Upper lobe of right lung (tissue), 1 donor: ENCODE measurements around the gene RGS13. TPM values are rescaled to one million over a fixed set of nuclear protein-coding genes. Genes with fewer than 3 reads are reported as not detected.

Experiments
- ATAC-seq: fragments of 200-7000 bp; cut with Tn5 transposase; one replicate; pipeline ENCODE4 v1.9.1; 2020; ENCODE audit warnings: mild to moderate bottlenecking, moderate library complexity
- DNase-seq: peaks from one replicate; pipeline ENCODE4 v3.0.0-alpha.2; 2020
- H3K27ac ChIP-seq: fragments of 200-600 bp; one replicate; pipeline ENCODE4 v1.8.0; 2022
- H3K27me3 ChIP-seq: fragments of 200-600 bp; one replicate; pipeline ENCODE4 v1.8.0; 2022; ENCODE audit warnings: mild to moderate bottlenecking
- H3K36me3 ChIP-seq: fragments of 200-600 bp; one replicate; pipeline ENCODE4 v1.8.0; 2022
- H3K4me1 ChIP-seq: fragments of 200-600 bp; one replicate; pipeline ENCODE4 v1.8.0; 2022
- H3K4me3 ChIP-seq: fragments of 200-600 bp; one replicate; pipeline ENCODE4 v1.8.0; 2022; ENCODE audit warnings: mild to moderate bottlenecking
- H3K9me3 ChIP-seq: fragments of 200-600 bp; one replicate; pipeline ENCODE4 v1.8.0; 2022
- intact Hi-C: fragments of 100-400 bp; cut with DNase I; formaldehyde crosslinking; loops from one replicate; pipeline ENCODE4 v1.11.0; 2022
- total RNA-seq: library from RNA; stranded (reverse); fragmentation: NEBNext Ultra II Directional; extraction: Animal tissue kit (Norgen Biotek cat#: 25700); gene quantifications from one replicate; pipeline ENCODE4 v1.2.1, GENCODE V29; 2021
- TF ChIP-seq, protein P1 (sequence below): fragments of 200-600 bp; IDR thresholded peaks from one replicate; pipeline ENCODE4 v1.8.0; 2022; ENCODE audit warnings: antibody characterized with exemption
- donor health status: DM: no; HTN: yes; CAD: no; lungs with severe emphysema.

RGS13 gene
- total RNA-seq, 1 donor from 2014 or later: 4.7 TPM

DNA sequence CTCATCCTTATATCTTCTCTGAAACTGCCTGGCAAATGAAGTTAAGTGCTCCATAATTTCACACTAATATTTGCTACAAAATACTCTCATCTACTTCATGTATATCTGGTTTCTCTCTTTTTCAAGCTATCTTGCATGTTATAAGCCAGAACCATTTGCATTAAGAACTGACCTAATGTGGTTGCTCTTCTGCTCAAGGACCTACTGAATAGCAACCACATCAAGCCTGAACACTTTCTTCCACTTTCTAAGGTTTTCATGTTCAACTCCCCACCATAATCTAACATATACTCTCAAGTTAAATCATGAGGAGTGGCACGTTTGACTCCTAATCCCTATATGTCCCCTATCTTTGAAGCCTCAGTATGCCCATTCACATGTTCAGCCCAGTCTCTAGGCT is 33.2 kb upstream of the RGS13 start:
- Histone ChIP-seq H3K27me3 (no peaks in the 10 kb centered on the region), H3K27ac (no peak overlapping the region), H3K4me1 (no peaks in the 10 kb centered on the region), H3K4me3 (no peak overlapping the region), H3K9me3 (no peaks in the 10 kb centered on the region), H3K36me3 (no peaks in the 10 kb centered on the region)
- intact Hi-C loops: no loop called here
- ATAC-seq: no peak
- no peak for DNase-seq
- TF ChIP-seq, protein P1, sequence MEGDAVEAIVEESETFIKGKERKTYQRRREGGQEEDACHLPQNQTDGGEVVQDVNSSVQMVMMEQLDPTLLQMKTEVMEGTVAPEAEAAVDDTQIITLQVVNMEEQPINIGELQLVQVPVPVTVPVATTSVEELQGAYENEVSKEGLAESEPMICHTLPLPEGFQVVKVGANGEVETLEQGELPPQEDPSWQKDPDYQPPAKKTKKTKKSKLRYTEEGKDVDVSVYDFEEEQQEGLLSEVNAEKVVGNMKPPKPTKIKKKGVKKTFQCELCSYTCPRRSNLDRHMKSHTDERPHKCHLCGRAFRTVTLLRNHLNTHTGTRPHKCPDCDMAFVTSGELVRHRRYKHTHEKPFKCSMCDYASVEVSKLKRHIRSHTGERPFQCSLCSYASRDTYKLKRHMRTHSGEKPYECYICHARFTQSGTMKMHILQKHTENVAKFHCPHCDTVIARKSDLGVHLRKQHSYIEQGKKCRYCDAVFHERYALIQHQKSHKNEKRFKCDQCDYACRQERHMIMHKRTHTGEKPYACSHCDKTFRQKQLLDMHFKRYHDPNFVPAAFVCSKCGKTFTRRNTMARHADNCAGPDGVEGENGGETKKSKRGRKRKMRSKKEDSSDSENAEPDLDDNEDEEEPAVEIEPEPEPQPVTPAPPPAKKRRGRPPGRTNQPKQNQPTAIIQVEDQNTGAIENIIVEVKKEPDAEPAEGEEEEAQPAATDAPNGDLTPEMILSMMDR: no peak

DNA sequence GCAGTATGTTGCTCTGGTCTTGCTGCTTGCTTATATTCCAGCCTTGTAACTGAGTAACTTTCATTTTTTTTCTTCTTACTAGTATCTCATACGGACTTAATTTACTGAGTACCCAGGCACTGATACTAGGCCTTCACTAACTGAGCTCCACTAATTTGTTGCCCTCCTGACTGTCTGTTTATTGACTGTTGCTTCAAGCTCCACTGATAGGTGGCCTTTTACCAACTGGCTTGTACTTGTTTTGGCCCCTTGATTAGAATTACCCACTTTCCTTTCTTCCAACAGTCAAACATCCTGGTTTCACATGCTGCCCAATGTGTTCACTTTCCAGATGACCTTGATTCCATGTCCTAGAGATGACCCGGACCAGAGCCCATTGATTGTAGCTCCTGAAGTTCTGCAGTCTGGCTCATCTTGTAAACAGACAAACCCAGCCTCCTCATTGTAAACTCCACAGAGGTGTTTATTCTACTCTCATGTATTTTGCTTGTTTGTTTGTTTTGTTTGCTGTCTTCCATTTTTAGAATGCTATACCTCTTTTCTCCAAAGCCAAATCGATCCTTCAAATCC is 32.6 kb upstream of the RGS13 start:
- H3K27me3 ChIP-seq: no peaks in the 10 kb centered on the region
- intact Hi-C loops: no loop called here
- no peaks in the 10 kb centered on the region for H3K4me1 ChIP-seq
- TF ChIP-seq, protein P1: no peak
- H3K27ac ChIP-seq: no peak overlapping the region
- H3K9me3 ChIP-seq: no peaks in the 10 kb centered on the region
- no peaks in the 10 kb centered on the region for H3K36me3 ChIP-seq
- H3K4me3 ChIP-seq: no peak overlapping the region
- DNase-seq (no peak), ATAC-seq (no peak)

DNA sequence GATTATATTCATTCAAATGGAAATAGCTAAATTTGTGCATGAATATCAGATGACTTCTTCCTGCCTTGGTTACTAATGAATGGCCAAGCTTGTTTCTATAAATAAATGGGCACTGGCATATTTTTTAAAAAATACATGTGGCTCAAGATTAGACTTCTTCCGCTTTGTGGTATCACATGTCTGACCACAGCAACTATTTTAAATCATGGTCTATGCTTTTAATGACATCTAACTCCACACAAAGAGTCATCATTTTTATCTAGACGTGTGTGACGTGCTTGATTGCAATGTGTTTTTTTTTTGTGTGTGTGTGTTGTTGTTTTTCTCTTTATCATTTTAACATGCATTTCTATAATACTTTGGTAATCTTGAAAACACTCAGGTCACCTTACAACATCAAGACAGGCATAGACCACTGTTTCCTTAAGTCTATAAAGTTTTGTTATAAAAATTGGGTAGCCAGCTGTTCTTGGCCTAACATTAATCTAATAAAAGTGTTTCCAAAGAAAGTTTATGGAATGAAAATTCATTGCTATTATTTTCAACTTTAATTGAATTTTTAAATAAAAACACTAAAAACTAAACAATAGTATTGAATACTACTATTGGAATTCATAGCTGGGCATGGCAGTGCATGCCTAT is 30.8 kb upstream of the RGS13 start:
- Histone ChIP-seq H3K27me3 (no peaks in the 10 kb centered on the region), H3K4me3 (no peak overlapping the region), H3K9me3 (no peaks in the 10 kb centered on the region), H3K36me3 (no peaks in the 10 kb centered on the region), H3K4me1 (no peaks in the 10 kb centered on the region), H3K27ac (no peak overlapping the region)
- TF ChIP-seq, protein P1: no peak
- DNase-seq (no peak), ATAC-seq (peak; percentile 56)
- intact Hi-C loops: no loop called here

DNA sequence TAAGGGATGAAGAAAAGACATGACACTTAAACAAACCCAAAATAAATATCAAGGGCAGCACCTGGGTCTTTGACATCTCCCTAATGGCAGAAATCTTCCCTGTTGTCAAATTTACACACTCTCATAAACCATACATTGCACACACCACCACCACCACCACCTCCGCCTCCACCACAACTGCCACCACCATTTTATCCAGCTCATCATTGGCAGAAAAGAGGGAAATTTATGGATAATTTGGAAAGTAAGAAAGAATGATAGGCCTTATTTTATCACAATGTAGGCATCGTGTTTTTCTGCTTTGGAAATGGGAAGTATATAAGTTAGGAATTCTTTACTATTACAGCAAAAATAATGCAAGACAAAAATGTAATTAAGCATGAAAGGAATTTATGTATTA is 27.3 kb upstream of the RGS13 start:
- Histone ChIP-seq H3K27ac (no peak overlapping the region), H3K4me3 (no peak overlapping the region), H3K9me3 (no peaks in the 10 kb centered on the region), H3K4me1 (no peaks in the 10 kb centered on the region), H3K27me3 (no peaks in the 10 kb centered on the region), H3K36me3 (no peaks in the 10 kb centered on the region)
- no peak for ATAC-seq
- TF ChIP-seq, protein P1: no peak
- intact Hi-C loops: no loop called here
- no peak for DNase-seq

DNA sequence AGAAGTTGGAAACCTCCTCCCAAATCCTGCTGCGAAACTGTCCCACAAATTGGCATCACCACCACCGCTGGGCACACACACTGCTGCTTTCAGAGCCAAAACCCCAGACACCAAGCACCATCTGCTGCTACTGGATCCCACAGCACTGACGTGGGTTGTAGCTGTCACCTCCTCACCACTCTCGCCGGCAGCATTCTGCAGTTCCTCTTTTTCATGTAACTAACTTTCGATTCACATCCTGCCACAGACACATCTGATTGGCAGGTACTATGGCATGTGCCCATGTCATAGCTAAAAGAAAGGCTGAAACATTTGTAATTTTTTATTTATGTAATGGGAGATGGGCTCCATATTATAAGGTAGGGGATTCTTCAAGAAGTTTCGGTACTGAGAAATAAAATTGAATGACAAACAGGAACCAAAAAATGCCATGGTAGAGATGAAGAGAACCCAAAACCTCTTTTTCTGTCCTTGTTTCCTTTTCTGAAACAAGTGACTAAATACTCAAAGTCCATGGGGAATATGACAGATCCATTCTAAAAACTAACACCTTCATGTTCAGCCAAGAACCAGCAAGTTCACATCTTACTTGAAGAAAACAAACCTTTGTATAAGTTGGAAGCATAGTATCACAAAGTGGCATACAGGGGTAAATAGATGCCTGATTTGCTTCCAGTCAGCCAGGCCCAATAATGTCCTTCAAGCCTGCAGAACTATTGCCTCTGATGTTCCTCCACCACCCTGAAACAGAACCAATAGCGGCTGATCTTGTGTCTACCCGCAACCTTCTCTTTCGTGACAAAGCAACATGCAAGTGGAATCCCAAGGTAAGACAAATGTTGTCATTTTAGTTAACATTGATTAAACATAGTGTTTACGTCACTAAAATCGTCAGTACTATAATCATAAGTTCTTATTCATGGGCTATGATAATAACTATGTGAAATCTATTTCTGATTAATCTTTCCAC is 26.6 kb upstream of the RGS13 start:
- ATAC-seq (peak; percentile 96), DNase-seq (peak; percentile 76)
- no peak overlapping the region for H3K4me3 ChIP-seq
- H3K4me1 ChIP-seq: no peaks in the 10 kb centered on the region
- intact Hi-C loops: no loop called here
- no peaks in the 10 kb centered on the region for H3K9me3 ChIP-seq
- TF ChIP-seq, protein P1: no peak
- H3K27me3 ChIP-seq: no peaks in the 10 kb centered on the region
- no peaks in the 10 kb centered on the region for H3K36me3 ChIP-seq
- H3K27ac ChIP-seq: no peak overlapping the region
